HG03354 (cell line): ENCODE measurements around the gene TRPM2.

Experiments
- ATAC-seq: cut with Tn5 transposase; IDR thresholded peaks from one replicate; pipeline ENCODE4 v1.9.1; 2021; ENCODE audit warnings: mild to moderate bottlenecking; ENCODE audit not compliant: unreplicated experiment, poor library complexity, severe bottlenecking

The TRPM2 gene

DNA sequence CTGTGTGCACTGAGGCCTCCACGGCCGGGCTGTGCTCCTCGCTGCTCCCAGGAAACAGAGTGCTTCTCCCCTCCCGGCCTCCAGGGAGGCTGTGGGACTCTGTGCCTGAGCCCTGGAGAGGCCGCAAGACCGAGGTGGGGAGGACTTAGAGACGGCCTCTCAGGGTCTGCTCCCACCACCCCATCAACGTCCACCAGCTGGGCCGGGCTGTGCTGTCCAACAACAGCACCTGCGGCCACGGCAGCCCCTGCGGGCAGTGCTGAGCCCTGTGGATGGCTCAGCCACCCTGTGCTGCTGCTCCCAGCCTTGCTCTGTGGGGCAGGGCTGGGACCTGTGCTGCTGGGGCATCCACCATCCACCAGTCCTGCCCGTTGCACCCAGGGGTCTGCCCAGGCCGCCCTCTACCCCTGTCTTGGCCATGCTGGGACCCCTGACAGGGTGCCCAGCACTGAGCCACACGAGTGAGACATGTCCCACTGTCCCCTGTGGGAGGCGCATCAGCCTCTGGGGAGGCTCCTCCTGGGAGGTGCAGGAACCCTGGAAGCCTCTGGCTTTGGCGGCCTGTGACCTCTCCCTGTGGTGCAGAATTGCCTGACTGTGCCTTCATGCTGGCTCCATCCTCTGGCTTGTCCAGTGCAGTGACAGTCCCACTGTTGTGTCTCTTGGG, 70.7 kb downstream of the TRPM2 start:
- no peak for ATAC-seq

DNA sequence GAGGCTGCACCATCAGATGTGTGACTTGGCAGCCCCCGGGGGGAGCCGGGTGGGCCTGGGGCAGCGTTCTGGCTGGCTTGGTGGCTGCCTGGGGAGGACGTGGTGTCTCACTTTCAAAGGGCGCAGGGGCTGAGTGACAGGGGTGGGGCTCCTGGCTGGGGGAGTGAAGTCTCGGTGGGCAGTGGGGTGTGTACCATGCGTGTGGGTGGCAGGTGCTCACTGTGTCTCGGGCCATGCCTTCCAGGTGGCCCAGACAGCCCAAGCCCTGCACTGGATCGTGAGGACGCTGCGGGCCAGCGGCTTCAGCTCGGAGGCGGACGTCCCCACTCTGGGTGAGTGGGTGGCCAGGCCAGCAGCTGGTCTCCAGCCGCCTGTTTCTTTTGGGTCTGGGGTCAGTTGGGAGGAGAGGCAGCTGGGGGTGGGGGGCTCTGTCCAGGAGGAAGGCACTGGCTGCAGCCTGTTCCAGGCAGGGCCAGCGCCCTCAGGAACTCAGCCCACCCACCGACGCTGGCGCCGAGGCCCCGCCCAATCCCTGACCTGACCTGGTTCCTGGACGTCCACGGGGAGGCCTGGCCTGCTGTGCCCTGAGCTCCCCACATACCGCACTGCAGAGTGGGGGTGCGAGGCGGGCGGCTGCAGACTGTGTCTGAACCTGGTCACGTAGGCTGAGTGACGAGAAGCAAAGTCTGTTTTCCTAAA, 71.3 kb downstream of the TRPM2 start:
- ATAC-seq = no peak

DNA sequence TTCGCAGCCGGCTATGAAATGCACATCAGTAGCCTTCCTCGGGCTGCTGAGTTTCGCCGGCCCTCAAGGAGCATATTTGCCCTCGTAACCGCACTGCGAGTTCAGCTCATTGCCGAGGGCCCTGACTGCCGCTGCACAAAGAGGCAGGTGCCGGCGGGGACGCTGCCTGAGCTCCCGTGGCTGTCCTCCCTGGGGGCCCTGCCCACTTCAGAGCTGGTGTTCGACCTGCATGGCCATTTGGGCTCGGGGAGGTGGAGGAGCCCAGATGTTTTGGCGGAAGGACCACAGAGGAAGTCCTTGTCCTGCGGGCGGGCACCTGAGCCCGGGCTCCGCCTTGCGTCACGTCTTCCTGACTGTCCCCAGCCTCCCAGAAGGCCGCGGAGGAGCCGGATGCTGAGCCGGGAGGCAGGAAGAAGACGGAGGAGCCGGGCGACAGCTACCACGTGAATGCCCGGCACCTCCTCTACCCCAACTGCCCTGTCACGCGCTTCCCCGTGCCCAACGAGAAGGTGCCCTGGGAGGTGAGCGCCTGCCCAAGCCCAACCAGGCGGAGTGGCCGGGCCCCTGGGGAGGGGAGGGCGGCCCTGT, 72.0 kb downstream of the TRPM2 start:
- ATAC-seq = no peak

DNA sequence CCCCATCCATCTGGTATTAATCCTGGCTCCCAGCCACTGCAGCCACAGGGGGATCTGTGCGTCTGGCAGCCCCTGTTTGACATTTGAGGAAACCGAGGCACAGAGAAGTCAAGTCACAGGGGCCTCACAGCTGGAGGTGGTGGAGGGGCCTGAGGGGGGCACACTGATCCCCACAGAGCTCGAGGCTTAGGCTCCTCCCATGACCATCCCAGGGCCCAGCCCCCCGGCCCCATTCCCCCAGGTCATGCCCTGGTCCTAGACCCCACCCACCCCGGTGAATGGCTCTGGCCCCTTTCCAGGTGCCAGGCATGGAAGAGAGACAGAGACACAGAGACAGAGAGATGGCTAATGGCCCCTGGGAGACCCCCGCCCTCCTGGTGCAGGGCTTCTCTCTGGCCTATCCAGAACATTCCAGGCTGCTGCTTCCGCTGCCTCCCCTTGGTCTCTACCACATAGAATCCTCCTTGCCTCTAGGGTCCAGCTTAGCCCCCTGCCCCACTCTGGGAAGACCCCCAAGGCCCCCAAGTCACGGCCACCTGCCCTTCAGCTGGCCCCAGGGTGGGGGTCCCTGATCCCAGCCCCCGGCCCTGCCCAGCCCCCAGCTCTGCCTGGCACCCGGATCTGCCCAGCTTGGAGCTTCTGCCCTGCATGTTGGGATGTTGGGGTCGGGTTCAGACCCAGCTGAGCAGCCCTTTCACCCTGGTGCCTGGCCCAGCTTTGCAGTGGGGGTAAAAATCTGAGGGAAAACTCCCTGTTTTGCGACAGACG, 72.7 kb downstream of the TRPM2 start:
- ATAC-seq = no peak

DNA sequence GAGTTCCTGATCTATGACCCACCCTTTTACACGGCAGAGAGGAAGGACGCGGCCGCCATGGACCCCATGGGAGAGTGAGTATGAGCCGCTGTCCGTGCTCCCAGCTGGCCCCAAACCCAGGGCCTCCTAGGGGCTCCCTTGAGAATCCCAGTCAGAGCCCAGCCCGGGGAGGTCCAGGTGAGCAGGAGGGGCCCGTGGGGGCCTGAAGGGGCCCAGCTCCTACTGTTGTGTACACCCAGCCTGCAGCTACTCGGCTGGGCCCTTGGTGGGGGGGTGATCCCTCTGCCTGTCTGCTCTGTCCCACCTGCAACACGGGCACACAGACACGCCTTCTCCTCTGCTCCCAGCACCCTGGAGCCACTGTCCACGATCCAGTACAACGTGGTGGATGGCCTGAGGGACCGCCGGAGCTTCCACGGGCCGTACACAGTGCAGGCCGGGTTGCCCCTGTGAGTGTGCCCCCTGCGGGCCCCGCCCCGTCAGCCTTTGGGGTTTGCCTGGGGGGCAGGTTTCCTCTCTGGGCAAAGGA, 73.3 kb downstream of the TRPM2 start:
- ATAC-seq = no peak

DNA sequence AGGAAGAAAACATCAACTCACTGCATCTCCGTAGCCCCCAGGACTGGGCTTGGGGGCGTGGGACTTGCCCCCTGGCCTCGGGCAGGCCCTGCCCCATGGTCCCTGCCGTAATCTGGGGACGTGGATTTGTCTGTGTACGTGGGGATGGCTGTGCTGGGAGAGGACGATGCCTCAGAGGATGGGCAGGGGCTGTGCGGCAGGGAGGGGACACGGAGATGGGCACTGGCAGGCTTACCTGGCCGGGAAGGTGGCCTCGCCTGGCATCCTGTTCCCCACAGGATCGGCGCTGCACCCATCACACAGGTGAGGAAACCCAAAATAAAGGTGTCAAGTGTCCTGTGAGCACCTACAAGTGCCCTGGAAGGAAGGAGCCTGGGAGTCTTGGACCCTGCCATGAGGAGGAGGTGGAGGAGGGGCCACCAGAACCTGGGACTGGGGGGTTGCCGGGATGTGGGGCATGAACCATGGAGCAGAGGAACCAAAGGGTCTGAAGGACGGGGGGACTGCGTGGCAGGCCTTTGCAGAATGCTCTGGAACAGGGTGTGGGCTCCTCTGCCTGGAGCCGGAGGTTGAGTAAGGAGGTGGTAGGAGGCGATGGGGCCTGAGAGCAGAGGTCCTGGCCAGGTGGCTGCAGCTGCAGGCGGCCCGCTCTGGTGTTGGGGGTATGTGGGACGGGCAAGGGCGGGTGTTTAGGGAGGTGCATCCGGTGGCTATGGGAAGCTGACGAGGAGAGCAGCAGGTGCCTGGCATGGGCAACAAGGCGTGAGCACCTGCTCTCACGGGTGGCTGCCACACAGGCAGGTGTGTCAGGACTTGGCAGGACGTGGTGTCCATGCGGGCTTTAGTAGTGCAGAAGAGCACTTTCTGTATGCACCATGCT, 74.1 kb downstream of the TRPM2 start:
- no peak for ATAC-seq

DNA sequence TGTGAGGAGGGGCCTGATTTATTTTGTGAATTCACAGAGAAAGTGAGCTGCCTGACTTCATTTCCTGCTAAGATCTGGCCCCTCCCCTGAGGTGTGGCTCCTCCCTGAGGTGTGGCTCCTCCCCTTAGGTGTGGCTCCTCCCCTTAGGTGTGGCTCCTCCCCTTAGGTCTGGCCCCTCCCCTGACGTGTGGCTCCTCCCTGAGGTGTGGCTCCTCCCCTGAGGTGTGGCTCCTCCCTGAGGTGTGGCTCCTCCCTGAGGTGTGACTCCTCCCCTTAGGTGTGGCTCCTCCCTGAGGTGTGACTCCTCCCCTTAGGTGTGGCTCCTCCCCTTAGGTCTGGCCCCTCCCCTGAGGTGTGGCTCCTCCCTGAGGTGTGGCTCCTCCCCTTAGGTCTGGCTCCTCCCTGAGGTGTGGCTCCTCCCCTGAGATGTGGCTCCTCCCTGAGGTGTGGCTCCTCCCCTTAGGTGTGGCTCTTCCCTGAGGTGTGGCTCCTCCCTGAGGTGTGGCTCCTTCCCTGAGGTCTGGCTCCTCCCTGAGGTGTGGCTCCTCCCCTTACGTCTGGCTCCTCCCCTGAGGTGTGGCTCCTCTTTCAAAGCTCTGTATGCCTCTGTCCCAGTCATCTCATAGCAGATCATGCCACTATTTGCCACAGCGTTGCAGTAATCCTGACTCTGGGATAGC, 75.0 kb downstream of the TRPM2 start:
- no peak for ATAC-seq

DNA sequence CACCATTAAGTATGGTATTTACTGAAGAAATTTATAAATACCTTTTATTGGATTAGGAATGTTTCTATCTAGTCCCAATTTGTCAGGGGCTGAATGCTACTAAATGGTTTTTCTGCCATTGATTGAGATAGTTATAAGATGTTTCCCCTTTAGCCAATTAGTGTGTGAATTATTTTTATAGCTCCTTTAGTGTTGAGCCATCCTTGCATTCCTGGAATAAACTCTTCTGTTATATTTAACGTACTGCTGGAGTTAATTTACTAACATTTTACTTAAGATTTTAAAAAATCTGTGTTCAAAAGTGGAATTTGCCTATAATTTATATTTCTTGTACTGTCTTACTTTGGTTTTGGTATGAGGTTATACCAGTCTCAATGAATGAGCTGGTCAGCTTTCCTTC, 76.5 kb downstream of the TRPM2 start:
- ATAC-seq = no peak

DNA sequence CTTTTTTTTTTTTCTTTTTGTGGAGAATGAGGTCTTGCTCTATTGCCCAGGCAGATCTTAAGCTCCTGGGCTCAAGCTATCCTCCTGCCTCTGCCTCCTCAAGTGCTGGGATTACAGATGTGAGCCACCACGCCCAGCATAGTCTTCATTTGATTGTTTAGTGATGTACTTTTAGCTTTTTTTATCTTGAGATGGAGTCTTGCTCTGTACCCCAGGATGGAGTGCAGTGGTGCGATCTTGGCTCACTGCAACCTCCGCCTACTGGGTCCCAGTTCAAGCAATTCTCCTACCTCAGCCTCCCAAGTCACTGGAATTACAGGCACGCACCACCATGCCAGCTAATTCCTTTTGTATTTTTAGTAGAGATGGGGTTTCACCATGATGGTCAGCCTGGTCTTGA, 77.9 kb downstream of the TRPM2 start:
- ATAC-seq = no peak

DNA sequence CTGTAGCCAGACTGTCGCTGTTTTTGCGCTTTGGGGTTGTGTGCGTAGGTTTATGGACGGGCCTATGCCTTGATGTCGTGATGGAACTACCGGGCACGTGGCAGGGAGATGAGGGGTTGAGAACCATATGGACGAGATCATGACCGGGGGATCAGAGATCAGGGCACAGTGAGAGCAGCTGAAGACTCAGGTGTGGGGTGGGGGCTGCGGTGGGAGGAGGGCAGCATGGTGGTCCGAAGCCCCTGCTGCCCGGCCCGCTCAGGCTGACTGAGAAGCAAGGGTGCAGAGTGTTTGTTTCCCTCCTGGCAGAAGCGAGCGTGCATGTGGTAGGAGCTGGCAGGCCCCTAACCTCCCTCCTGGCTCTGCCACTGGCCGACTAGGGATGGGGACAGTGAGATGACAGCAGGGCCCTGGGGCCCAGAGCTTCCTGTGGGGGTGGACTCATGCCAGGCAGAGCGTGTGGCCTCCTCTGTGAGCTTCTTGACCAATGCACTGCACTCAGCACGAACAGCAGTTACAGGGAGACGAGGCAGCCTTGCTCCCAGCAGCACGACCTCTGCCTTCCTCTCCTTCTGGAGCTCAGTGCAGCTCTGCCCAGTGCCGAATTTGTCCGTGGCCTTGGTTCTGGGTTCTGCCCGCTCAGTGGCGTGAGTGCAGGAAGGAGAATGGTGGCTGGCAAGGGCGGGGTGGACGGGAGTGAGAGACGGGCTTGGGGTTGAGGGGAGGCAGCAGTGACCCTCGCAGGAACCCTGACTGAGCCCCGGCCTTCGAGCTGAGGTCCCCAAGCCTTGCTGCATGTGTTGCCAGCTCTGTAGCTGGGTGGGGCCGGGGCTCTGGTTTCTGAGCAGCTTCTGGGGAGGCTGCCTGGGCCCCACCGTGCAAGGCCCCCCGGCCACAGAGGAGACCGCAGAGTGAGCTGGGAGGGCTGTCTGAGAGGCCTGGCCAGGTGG, 79.7 kb downstream of the TRPM2 start:
- no peak for ATAC-seq

DNA sequence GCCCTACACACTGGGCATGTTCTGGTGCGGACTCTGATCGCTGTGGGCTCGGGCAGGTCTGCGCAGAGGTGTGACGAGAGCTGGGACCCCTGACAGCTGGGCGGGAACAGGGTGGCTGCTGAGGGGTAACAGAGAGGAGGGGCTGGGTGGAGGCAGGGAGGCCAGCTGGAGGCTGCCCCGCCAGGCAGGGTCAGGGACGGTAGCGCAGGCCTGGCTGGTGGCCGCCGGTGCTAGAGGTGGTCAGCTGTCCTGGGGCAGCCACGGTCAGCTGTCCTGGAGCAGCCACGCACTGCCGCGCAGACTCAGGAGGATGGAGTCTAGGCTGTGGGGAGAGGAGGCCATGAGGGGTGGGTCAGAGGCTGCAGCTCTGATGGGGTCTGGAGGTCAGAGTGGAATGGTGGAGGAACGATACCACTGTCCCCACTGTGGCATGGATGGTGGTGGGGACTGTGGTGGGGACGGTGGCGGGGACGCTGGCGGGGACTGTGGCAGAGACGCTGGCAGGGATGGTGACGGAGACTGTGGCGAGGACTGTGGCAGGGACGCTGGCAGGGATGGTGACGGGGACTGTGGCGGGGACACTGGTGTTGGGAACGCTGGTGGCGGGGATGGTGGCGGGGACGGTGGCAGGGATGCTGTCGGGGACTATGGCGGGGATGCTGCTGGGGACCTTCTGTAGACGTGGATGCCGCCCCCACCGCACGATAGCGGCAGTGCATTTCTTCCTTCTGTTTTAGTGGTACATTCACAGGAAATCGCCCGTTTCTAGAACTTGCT, 80.6 kb downstream of the TRPM2 start:
- ATAC-seq = no peak

DNA sequence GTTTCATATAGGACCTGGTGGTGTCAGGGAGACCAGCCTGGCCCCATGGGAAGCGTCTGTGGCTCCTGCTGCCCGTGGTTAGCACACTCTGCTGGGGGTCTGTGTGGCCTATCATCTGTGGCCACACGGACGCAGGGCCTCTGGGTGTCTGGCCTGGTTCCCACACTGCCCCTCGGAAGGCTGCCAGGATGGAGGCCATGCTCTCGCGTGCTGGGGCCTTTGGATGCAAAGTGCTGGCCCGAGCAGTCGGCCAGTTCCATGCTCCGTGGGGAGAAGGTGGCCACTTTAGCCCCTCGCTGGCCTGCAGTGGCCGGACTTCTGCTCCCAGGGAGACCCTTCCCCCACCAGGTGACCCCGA, 81.1 kb downstream of the TRPM2 start:
- ATAC-seq = no peak

DNA sequence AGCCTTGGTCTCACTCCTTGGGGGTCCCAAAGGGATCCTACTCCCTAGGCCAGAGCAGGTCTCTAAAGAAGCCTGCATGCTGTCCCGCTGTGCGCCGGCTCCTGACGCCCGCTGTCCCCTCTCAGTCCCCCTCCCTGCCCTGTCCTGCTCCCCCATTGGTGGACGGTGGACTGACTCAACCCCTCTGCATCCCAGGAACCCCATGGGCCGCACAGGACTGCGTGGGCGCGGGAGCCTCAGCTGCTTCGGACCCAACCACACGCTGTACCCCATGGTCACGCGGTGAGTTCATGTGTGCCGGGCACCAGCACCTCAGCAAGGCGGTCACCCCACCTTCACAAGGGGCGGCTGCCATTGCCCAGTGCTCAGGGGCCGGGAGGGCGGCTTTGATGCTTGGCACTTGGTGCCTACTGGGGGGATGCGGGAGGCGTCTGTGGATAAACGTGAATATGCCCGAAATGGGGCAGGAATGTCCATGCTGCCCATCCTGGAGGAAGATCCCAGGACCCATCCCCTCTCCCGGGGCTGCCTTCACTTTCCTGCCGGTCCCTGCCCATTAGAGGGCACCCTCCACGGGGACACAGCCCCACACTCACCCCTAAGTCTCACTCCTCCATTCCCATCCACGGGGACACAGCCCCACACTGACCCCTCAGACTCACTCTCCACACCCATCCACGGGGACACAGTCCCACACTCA, 81.7 kb downstream of the TRPM2 start:
- no peak for ATAC-seq

DNA sequence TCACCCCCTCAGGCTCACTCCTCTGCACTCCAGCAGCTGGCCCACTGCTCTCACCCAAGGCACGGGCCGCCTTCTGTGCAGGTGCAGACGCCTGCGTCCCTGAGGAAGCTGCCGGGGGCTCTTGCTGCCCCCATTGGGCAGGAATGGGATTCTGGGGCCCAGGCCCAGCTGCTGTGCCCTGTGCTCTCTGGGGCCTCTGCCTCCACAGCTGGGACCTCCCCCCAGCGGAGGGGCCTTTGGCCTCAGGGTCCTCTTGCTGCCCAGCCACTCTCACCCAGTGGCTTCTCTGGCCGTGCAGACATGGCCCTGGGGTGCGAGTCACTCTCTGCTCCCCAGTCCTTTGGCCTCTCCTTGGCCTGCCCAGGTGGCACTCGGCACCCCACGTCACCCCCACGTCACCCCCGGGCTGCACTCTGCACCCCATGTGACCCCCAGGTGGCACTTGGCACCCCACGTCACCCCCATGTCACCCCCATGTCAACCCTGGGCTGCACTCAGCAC, 82.7 kb downstream of the TRPM2 start:
- ATAC-seq = no peak

DNA sequence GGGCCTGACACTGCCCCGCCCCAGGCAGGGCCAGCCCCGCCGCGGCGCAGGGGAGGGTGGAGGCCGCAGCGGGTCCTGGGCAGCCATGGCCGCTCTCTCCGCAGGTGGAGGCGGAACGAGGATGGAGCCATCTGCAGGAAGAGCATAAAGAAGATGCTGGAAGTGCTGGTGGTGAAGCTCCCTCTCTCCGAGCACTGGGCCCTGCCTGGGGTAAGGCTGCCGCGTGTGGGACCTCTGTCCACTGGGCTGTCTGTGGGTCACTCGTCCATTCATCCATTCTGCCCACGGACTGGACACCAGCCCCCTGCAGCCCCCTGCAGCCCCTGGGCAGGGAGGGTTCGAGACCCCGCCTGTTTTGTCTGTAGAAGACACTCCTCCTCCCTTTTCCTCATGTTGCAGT, 83.5 kb downstream of the TRPM2 start:
- ATAC-seq = no peak

DNA sequence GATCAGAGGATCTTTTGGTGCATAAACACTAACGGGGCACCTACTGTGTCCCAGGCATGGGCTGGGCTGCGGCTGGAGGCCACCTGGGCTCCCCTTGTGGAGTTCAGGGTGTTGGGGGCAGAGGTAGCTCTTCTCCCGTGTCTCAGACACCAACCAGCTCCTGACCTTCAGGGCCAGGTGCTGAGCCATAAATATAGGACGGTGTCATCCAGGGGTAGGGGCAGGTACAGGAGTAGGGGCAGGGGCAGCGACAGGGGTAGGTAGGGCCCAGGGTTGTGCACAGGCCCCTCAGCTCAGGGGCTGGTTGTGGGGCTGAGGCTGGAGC, 83.9 kb downstream of the TRPM2 start:
- ATAC-seq = no peak
